Stimulated activated CD8-positive, alpha-beta memory T cell treated with anti-CD3 and anti-CD28 coated beads, Interleukin-2, amount 100 ng/mL, for 48 hours (primary cell): ENCODE data around the gene ADCY7.

Source experiments
- DNase-seq, 2 donors: peaks; one replicate each; pipeline ENCODE4 v3.0.0-alpha.2; 2020; ENCODE audit warnings: low read depth in 2 of 2

ADCY7 gene

DNA sequence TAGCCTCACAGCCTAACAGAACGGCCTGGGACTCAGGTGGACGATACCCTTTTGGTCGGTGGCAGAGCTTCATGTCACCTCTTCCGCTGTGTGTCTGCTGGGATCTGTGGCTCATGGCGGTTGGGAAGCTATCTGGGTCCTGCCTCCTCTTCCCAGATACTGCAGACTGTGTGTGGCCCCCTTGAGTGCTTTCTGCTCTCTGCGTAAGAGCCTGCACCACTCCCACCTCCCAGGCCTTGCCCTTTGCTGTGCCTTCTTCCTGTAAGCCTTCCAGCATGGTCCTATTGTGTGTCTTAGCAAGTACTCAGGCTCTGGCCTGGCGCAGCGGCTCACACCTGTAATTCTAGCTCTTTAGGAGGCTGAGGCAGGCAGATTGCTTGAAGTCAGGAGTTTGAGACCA is 17.5 kb upstream of the ADCY7 start:
- DNase-seq = no peak

DNA sequence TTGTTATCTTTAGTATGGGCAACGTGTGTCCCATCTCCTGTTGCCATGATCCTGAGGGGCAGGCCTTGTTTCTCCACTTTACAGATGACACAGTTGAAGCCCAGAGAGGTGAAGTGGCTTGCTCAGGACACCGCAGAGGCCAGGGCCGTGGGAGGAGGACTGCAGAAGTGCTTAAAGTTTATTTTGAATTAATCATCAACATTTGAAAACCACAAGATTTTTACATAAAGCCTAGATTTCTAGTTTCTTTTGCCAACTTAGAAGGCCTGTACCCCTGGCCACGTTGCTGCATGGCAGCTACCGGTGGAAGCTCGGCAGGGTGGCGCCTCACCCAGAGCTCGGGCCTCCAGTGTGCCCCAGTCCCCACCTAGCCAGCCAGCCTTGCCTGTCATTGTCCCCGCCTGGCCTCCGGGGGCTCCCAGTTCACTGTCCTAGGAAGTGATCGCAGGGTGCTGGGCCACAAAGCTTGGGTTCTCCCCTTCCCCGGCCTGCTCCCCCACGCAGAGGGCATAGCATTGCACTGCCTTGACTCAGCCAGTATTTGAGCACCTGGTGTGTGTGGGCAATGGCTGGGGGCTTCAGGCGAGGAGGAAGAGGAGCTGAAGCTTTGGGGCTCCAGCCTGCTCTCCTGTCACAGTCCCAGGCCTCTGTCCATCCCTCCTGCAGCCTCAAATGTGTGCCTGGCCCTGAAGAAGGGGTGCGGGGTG is 14.8 kb upstream of the ADCY7 start:
- no peak for DNase-seq

DNA sequence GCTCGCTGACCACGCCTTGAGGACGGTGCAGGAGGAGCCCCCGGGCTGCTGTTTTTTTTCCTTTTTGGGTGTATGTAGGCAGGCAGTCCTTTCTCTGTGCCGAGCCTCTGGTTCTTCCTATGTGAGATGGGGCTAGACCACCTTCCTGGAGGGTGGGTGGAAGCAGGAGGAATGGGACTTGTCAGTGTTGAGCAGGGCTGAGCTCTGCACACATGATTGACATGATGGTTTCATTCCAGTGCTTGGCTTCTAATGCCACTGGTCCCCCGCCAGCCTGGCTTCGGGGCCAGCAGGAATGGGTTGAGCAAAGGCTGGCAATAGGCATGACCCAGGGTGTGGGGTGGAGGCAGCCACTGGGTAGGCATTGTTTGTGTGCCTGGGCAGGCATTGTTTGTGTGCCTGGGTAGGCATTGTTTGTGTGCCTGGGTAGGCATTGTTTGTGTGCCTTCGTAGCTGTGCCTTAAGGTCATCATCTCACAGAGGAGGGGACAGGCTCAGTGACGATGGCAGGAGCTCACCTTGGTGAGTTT is 14.2 kb upstream of the ADCY7 start:
- DNase-seq = no peak

DNA sequence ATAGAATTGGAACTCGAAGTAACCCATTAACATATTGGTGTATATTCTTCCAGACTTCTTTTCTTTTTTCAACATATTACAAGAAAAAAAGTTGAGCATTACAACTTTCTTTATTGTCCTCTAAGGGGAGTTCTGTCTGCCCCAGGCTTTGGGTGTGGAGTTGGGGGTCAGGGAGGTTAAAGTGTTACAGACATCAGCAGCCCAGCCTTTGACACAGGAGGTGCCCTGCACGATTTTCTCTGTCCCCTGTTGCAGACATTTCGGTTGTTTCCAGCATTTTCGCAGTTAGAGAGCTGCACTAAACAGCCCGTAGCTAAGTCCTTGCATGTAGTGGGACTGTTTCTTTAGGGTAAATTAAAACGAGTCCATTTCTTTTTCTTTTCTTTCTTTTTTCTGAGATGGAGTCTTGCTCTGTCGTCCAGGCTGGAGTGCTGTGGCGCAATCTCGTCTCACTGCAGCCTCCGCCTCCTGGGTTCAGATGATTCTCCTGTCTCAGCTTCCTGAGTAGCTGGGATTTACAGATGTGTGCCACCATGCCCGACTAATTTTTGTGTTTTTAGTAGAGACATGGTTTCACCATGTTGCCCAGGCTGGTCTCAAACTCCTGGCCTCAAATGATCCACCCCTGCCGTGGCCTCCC is 13.4 kb upstream of the ADCY7 start:
- DNase-seq = no peak

DNA sequence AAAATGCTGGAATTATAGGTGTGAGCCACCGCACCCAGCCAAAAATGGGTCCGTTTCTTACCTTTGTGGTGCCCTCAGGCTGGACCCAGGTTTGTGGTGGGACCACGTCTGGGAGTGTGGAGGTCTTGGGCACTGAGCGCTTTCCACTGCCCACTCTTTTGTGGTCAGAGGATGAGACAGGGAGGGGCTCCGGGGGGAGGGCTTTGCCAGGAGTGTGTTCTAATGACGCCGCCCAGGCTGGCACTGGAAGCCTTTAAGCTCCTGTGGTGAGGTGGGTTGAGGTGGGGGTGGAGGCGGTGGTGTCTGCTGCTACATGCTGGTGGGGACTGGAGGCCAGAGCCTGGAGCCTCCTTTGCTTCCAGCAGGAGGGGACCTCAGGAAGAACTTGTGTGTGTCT is 12.8 kb upstream of the ADCY7 start:
- no peak for DNase-seq

DNA sequence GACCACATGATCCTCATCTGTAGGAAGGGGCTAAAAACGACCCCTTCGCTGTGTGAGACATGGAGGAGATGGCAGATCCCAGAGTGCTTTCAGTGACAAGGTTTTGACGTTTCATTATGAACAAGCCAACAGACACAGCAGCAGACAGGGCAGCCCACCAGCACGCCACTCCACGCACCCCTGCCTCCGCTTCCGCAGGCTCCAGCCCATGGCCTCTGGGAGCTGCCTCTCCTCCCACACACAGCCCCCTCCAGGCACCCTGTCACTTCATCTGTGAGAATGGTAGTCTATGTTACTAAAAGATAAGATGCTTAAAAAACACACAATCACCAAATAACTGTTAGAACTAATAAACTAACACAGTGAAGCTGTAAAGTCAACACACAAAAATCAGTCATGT is 12.3 kb upstream of the ADCY7 start:
- no peak for DNase-seq

DNA sequence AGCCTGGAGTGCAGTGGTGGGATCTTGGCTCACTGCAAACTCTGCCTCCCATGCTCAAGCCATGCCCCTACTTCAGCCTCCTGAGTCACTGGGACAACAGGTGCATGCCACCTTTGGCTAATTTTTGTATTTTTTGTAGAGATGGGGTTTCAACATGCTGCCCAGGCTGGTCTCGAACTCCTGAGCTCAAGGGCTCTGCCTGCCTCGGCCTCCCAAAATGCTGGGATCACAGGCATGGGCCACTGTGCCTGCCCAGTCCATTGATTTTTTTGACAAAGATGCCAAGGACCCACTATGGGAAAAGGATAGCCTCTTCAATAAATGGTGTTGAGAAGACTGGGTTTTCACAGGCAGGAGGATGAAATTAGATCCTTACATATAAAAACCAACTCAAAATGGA is 10.8 kb upstream of the ADCY7 start:
- DNase-seq = no peak

DNA sequence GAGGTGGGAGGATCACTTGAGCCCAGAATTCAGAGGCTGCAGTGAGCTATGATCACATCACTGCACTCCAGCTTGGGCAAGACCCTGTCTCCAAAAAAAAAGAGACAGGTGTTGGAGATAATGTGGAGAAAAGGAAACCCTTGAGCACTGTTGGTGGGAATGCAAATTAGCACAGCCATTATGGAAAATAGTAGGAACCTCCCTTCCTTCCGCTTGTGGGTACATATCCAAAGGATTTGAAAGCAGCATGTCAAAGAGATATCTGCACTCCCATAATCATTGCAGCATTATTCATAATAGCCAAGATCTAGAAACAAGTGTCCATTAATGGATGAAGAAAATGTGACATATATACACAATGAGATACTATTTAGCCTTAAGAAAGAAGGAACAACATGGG is 9.7 kb upstream of the ADCY7 start:
- DNase-seq = no peak

DNA sequence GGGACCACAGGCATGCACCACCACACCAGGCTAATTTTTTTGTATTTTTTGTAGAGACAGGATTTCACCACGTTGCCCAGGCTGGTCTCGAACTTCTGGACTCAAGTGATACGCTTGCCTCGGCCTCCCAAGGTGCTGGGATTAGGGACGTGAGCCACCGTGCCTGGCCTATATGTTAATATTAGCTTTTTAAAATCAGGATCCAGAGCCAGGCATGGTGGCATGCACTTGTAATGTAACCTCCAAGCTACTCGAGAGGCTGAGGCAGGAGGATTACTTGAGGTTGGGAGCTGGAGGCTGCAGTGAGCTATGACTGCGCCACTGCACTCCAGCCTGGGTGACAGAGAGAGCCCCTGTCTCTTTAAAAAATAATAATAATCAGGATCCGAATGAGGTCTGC is 8.5 kb upstream of the ADCY7 start:
- no peak for DNase-seq

DNA sequence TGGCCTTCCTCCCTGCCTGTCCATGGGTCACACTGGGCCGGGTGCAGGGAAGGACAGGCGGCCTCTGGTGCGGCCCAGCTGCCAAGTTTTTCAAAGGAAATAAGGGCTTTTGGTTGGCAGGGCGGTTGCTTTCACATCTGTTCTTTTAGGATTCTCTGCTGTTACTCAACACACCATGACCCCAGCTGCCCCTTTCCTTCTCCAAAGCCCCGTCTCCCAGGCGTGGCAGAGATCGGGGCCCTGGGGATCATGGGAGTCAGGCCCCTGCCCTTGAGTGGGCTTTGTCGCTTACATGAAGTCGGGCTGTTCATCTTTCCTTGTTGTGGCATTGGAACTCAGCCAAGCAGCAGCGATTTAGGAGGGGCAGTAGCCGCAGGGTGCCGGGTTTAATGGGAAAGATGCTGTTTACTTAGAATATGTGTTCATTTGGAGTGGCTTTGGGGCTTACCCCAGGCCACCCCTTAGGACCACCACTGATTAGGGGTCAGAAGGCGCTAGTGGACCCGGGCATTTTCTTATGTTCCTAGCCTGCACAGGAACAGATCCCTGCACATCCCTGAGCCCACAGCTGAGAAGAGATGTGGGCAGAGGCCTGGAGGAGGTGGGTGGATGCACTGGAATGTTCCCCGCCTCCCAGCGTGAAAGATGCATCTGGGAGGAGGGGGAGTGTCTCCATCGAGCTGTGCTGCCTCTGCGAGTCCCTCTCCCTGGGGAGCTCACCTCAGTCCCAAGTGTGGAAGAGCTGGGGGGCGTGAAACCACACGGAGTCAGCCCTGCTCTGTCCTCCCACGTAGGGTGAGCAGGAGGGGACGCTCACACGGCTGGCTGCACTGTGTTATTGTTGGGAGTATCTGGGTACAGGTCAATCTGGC is 6.8 kb upstream of the ADCY7 start:
- DNase-seq = no peak

DNA sequence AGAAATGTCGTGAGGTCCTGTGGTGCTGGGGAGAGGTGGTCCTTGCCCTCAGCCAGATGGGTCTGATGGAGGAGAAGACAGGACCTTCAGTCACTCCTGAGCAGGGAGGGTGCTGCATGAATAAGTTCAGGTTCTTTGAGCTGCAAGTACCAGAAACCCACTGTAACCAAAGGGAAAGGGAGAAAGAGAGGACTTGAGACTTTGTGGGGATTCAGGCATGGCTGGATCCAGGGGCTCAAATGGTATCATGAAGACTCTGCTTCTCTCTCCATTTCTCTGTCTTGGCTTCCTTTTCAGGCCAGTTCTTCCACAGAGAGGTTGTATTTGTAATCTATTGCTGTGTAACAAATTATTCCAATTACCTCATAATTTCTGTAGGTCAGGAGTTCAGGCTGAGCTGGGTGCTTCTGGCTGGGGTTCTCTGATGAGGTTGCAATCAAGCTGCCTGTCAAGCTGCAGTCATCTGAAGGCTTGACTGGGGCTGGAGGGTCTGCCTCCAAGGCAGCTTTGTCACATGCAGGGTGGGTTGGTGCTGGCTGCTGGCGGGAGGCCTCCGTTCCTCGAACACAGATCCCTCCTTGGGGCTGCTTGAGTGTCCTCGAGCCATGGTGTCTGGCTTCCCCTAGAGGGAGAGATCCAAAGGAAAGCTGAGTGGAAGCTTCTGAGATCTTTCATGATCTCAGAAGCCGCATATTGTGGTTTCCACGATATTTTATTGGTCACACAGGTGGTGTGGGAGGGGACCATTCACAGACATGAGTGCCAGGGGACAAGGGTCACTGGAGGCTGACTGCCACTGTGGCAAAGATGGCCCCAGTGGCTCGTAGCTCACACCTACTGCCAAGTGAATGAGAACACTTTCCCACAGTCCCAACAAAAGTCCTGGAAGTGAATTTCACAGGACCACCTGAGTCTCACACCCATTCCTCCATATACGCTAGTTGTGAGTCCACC is 5.9 kb upstream of the ADCY7 start:
- DNase-seq = no peak

DNA sequence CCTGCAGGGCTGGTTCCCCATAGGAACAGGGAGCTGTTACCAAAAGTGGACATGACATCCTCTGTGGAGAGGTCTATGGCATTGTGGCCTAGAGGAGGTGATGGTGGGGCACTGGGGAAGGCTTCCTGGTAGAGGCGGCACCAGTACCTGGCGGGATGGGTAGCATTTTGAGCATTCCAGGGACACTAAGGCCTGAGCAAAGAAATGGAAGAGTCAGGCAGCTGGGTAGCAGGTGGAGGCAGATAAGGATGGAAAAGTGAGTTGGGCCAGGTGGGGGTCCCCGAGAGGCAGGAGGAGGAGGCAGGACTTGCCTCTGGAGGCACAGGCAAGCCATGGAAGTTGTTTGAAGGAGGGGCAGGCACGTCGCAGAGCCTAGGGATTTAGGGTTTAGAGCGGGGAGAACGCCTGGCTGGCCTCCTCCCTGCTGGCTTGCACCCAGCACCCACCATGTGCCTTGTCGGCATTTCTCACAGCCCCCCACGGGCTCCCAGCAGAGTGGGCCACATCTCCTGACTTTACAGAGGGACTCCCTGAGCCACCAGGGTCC is 5.1 kb upstream of the ADCY7 start:
- no peak for DNase-seq

DNA sequence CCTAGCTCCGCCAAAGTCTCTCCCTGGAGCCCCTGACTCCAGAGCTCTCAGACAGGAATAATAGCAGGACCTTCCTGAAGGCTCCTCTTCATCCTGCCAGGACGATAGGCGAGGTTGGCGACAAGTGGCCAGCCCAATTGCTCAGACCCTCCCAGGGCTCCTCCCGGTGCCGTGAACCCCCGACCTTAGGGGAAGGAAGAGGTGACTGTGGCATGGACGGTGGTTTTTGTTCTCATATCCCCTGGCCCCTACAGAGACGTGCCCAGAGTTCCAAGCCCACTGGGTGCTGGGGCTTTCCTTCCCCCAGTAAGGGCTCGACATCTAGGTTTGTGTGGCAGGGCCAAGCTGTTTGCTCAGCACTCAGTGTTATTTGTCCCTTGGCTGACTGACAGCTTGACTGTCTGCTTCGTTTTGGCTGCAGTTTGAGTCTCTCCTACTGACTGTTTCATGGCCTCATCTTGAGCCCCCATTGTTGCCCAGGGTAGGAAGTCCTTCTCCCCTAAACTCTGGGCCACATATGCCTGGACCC is 4.6 kb upstream of the ADCY7 start:
- no peak for DNase-seq

DNA sequence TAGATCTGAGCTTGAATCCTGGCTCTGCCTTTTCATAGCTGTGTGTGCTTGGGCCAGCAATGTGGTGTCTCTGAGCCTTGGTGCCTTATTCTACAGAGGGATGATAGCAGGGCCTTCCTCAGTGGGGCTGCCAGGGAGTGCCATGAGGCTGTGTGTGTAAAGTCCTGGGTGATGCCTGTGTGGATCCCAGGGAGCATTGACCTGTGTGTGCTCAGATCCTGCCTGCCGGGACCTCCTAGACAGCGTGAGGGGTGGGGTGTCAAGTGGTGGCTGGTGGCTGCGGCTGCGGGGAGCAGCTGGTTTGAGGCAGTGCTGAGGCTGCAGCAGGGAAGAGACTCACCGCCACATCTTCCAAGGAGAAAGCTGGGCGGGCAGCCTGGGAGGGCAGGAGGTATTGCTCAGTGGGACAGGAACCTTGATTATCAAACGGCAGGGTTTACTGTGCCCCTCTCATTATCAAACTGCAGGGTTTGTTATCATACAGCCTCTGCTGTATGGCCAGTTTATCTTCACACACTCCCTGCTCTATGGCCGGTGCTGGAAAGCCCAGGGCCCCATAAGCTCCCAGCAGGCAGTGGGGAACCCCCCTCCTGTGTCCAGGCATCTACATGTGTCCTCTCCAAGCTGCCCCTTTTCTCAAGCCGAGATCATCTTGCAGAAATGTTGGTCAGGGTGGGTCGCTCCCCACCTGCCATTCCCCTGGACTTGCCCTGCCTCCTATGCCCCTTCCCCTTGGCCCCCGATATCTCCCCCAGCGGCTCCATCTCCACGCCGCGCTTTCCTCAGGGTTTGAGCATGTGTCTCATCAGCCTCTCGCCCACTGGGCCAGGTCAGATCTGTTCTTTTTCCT is 3.1 kb upstream of the ADCY7 start:
- no peak for DNase-seq

DNA sequence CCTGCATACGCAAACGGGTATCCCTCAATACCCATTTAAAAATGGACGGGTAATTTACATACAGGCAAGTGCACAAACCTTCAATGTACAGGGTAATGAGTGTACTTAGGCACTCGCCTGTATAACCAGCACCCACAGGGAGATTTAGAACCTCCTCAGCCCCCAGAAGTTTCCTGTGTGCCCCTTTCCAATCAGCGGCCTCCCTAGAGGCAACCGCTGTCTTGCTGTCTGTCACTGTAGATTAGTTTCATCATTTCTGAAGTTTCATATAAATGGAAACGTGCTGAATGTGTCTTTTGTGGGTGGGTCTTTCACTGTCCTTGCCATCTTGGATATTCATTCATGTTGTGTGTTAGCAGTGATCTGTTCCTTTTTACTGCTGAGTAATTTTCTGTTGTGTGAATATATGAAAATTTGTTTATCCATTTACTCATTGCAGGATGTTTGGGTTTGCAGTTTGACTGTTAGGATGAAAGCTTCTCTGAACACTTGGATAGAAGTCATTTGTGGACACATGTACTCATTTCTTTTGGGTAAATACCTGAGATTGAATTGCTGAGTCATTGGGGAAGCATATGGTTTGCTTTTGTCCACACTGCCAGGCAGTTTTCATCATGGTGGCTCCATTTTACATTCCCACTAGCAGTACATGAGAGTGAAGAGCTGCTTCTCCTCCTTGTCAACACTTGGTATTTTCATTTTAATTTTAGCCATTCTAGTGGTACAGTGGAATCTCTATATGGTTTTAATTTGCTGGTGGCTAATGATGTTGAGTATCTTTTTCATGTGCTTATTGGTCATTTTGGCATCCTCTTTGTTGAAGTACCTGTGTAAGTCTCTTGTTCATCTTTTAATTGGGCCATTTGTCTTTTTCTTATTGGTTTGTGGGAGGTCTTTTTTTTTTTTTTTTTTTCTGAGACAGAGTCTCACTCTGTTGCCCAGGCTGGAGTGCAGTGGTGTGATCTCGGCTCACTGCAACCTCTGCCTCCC is 2.1 kb upstream of the ADCY7 start:
- no peak for DNase-seq

DNA sequence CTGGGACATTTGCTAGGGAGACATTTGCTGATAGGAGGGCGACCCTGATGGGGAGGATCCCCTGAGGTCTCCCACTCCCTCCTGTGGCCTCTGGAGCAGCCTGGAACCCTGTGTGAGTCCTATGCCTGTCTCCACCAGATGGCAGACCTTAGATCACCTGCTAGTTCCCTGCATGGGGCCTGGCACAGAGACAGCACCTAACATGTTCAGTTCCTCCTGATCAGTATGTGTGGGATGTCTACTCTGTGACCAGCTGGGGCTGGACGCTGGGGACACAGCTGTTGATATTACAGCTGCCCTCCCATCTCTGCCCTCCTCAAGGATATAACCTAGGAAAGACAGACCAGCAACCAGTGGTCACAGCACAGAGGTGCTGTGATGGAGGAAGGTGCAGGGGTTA is 1.1 kb upstream of the ADCY7 start:
- no peak for DNase-seq

DNA sequence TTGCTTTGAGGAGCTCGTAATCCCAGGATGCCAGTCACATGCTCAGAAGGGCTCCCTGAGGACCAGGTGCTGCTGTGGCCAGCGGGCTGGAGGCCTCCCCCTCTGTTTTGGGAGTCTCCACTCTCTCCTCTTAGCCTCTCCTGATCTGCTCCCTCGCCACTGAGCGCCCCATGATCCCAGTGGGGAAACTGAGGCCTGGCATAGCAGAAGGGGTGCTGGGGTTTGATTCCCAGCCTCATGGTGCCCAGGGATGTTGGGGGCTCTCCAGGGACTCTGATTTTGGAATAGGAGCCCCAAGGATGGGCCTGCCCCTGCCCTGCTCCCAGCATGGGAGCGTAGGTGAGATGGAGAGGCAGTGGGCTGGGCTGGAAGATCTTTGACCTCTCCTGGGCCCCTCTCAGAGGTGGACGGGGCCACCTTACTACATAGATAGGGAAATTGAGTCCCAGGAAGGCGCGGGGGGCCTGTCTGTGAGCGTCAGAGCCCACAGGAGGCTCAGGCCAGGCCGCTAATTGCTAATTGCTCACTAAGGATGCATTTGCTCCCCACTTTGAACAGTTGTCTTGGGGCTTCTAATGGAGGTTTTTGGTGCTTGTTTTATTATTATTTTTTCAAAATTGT is 525 bp upstream of the ADCY7 start:
- DNase-seq = no peak

DNA sequence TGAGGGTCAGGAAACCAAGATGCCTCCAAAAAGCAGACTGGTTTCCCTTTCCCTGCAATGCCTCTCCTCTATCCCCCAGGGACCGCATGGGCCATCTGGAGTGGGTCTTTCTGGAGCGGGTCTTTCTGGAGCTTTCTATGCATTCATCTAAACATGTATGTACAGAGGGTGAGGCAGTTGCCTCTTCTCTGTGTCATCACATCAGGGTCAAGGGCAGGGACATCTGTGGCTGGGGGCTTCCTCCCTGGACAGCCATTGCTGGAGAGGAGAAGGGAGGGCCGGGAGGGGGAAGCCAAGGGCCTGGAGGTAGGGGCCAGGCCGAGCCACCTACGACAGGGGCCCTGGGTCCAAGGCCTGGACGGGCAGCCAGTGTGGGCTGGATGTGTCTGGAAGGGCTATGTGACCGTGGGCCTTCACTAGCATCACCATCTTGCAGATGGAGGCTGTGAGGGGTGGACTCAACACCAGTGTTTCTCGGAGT is 840 bp downstream of the ADCY7 start:
- DNase-seq = no peak
